Natural killer cell treated with Interleukin-12 subunit alpha and Interleukin-12 subunit beta and Interleukin-15 and Interleukin-18, amount 100 ng/mL, for 72 hours (primary cell): ENCODE results near the gene LCLAT1. TPM values are rescaled to one million over a fixed set of nuclear protein-coding genes. Genes with fewer than 3 reads are reported as not detected.

Source experiments
- ATAC-seq, 2 donors: fragments of 150-1000 bp; cut with Tn5 transposase in 1 of 2; sonication (Bioruptor Pico), chemical (Tn5 transposase) in 1 of 2; 2 replicates each; pipeline ENCODE4 v1.10.0; 2021
- DNase-seq: peaks from one replicate; pipeline ENCODE4 v3.0.0; 2022; ENCODE audit warnings: low spot score
- H3K27ac Mint-ChIP-seq, 2 donors: 1 replicate in 1 of 2; 2 replicates in 1 of 2; pipeline ENCODE4 v1.8.0; 2022; ENCODE audit warnings: mixed read lengths in 2 of 2, mild to moderate bottlenecking in 1 of 2, moderate library complexity in 1 of 2
- H3K27me3 Mint-ChIP-seq, 2 donors: 1 replicate in 1 of 2; 2 replicates in 1 of 2; pipeline ENCODE4 v1.8.0; 2022; ENCODE audit warnings: mixed read lengths in 2 of 2
- H3K36me3 Mint-ChIP-seq: one replicate; pipeline ENCODE4 v1.8.0; 2022; ENCODE audit warnings: mixed read lengths
- H3K4me1 Mint-ChIP-seq, 2 donors: 1 replicate in 1 of 2; 2 replicates in 1 of 2; pipeline ENCODE4 v1.8.0; 2022; ENCODE audit warnings: low read depth in 2 of 2, mixed read lengths in 2 of 2, mild to moderate bottlenecking in 1 of 2
- H3K4me3 Mint-ChIP-seq: one replicate; pipeline ENCODE4 v1.8.0; 2022; ENCODE audit warnings: mixed read lengths
- H3K9me3 Mint-ChIP-seq: 2 replicates; pipeline ENCODE4 v1.8.0; 2022; ENCODE audit warnings: mixed read lengths
- total RNA-seq, 2 donors: library from RNA; stranded (reverse); gene quantifications; one replicate each; pipeline ENCODE4 v1.2.3, GENCODE V29; 2022

The LCLAT1 gene
- total RNA-seq, 2 donors from 2014 or later: 25.5 to 33.1 TPM

DNA sequence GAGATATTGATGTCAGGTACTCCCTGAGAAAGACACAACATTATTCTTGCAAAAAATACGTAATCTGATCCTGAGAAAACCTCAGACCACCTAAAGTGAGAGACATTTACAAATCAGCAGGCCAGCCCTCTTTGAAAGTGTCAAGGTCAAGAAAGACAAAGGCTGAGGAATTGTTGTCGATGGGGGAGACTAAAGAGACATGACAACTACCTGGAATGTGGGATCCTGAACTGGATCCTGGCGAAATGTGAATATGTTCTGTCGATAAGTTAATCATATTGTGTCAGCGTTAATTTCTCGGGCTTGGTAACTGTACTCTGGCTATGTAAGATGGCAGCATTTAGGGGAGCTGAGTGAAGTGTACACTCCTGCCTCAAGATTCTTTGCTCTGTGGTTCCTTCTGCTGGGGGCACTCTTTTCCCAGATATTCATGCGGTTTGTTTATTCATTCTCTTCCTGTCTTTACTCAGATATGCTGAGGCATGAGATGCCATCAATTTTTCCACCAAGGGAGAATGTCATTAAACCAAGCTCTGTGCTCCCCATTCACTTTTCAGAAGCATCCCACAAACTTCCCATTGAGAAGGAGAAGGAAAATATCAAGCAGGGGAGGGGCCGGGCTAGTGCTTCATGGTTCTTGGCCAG is 205.3 kb downstream of the LCLAT1 start:
- Mint-ChIP-seq H3K4me1 (peaks cover 0 to 3% of the 10 kb centered on the region in 2 donors), H3K9me3 (no peaks in the 10 kb centered on the region), H3K27ac (no peak overlapping the region), H3K27me3 (no peaks in the 10 kb centered on the region), H3K4me3 (no peak overlapping the region), H3K36me3 (no peaks in the 10 kb centered on the region)
- no peak for ATAC-seq
- DNase-seq: no peak

DNA sequence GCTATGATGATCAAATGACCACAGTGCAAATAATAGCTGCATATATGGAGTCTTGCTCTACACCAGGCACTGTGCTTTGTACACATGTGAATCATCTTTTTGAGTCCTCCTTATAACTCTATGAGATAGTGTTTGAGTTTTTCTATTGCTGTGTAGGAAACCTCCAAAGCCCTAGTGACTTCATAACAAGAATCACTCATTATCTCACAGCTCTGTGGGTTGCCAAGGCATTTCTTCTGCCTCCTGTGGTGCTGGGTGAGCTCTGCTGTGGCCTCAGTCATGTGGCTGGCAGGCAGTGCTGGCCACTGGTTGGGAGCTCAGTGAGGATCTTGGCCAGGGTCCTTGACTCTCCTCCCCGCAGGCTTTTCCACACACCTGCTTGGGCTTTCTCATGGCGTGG is 206.8 kb downstream of the LCLAT1 start:
- ATAC-seq: no peak
- Mint-ChIP-seq H3K4me1 (peaks cover 0 to 3% of the 10 kb centered on the region in 2 donors), H3K9me3 (no peaks in the 10 kb centered on the region), H3K27me3 (no peaks in the 10 kb centered on the region), H3K4me3 (no peak overlapping the region), H3K36me3 (no peaks in the 10 kb centered on the region), H3K27ac (no peak overlapping the region)
- no peak for DNase-seq

DNA sequence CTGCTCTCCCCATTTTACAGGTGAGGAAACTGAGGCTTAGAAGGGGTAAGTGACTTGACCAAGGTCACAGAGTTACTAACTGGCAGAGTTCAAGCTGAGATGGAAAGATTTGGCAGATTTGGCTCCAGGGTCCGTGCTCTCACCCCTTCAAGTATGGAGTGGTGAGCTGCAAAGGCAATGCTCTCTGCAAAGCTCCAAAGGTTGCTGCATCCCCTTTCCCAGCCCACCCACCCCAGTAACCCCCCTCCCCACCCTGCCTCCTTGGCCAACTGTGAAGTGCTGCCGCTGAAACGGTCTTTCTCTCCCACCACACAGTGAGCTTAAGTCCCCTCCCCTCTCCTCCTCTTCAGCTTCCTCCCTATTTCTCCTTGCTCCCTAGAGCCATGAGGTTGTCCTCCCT is 207.4 kb downstream of the LCLAT1 start:
- ATAC-seq: no peak

DNA sequence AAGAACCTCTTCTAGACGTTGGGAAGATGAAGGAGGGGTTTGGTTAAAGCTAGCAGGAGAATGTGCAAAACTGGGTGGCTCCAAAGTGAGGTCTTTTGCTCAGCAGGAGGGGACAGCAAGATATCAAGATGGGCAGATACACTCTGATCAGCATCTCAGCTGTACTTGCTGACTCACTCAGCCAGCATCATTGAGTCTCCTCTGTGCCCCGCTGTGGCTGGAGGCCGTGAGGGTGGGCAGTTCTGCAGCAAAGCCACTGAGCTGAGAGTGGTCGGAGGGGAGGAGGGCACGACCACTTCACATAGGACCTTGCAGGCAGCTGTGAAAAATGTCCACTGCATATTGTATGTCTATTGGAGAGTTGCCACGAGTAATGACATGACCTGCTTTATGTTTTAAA is 208.2 kb downstream of the LCLAT1 start:
- Mint-ChIP-seq H3K4me3 (no peak overlapping the region), H3K4me1 (peaks cover 0 to 3% of the 10 kb centered on the region in 2 donors), H3K27me3 (peaks cover 4 to 8% of the 10 kb centered on the region in 2 donors), H3K36me3 (no peaks in the 10 kb centered on the region), H3K27ac (no peak overlapping the region), H3K9me3 (no peaks in the 10 kb centered on the region)
- no peak for ATAC-seq
- no peak for DNase-seq

More for the DNA sequence above, 207.4 kb downstream of the LCLAT1 start:
- Mint-ChIP-seq H3K36me3 (no peaks in the 10 kb centered on the region), H3K27me3 (peaks cover 0 to 2% of the 10 kb centered on the region in 2 donors), H3K4me1 (peaks cover 0 to 3% of the 10 kb centered on the region in 2 donors), H3K27ac (no peak overlapping the region), H3K9me3 (no peaks in the 10 kb centered on the region), H3K4me3 (no peak overlapping the region)
- no peak for DNase-seq

DNA sequence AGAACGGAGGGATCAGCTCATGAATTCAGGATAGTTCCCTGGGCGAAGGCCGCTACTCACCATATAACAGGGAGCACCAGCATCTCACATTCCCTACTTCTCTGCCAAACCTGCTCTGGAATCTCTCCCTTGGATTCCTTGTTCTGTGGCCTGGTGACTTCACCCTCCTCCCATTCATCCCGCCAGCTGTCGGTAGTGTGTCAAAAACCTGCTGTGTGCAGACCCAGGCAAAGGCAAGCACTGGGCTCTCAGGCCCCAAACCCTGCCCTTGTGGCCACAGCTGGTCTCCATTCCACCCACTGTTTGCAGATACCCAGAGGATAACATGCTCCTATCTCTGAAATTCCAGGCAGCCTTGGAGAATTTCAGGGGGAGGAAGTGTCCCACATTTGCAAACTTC is 208.6 kb downstream of the LCLAT1 start:
- no peak for ATAC-seq
- no peak overlapping the region for H3K4me3 Mint-ChIP-seq
- H3K27me3 Mint-ChIP-seq: peaks cover 4 to 8% of the 10 kb centered on the region in 2 donors

DNA sequence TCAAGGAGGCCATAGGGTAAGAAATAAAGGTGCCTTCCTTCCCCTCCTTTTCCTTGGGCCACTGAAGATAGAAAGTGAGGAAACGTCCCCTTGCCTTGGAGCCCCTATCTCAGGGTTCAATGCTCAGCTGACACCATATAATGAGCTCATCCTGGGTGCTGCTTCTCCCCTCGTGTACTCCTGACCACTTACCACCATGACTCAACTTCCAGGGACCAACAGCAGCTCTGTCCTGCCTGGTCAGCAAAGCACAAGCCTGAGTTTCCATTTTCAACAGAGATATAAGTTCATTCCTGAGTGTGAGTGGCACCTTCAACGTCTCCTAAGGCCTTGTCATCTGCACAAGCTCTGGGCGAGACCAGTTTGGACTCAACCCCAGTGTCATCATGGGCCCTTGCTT is 209.0 kb downstream of the LCLAT1 start:
- peak; percentile 30 to 43 for ATAC-seq
- Mint-ChIP-seq H3K9me3 (no peaks in the 10 kb centered on the region), H3K36me3 (no peaks in the 10 kb centered on the region), H3K4me3 (no peak overlapping the region), H3K4me1 (peaks cover 0 to 3% of the 10 kb centered on the region in 2 donors), H3K27ac (no peak overlapping the region), H3K27me3 (peaks cover 4 to 8% of the 10 kb centered on the region in 2 donors)
- DNase-seq: no peak

More for the DNA sequence above, 208.6 kb downstream of the LCLAT1 start:
- no peak for DNase-seq
- no peaks in the 10 kb centered on the region for H3K36me3 Mint-ChIP-seq
- peaks cover 0 to 3% of the 10 kb centered on the region in 2 donors for H3K4me1 Mint-ChIP-seq
- H3K27ac Mint-ChIP-seq: no peak overlapping the region
- no peaks in the 10 kb centered on the region for H3K9me3 Mint-ChIP-seq

DNA sequence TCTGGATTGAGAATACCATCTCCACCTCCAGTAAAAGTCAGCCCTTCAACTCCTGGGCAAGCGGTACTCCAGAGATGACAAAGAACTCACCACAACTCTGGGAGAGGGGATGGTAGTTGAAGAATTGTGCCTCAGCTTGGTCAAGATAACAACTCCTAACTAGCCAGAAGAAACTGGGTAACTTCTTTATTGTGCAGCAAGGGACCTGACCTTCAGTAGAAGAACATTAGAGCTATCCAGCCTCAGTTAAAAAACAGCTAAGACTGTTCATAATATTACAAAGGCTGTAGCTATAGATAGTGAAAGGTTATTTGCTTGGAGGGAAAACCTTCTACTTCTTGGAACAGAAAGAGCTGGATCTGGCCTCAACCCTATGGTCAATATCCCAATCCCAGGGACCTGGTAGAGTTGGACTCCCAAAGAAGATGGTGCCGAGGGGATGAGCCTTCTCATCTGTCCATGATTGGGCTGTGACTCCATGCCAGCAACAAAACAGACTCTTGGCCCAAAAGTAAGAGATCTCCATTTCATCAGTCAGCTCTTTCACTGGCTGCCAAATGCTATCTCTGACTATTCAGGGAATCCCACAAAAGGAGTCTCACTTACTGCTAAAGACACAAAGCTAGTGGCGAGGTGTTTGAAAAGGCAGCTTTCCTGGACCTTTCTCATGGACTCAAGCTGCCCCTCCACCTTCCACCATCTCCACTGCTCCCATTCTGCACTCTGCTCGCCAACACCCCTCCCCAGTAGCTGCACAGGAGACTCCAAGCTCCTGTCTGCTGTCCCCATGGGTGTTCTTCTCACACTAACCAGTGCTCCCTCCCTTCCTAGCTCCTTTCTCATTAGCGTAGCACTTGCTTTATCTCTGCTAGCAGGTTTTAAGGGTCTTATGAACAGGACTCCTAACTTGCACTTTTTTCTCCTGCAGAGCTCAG is 214.4 kb downstream of the LCLAT1 start:
- Mint-ChIP-seq H3K4me3 (no peak overlapping the region), H3K27ac (no peak overlapping the region), H3K27me3 (peaks cover 4 to 8% of the 10 kb centered on the region in 2 donors), H3K36me3 (no peaks in the 10 kb centered on the region), H3K9me3 (no peaks in the 10 kb centered on the region), H3K4me1 (peaks cover 0 to 1% of the 10 kb centered on the region in 2 donors)
- DNase-seq (no peak), ATAC-seq (no peak)

DNA sequence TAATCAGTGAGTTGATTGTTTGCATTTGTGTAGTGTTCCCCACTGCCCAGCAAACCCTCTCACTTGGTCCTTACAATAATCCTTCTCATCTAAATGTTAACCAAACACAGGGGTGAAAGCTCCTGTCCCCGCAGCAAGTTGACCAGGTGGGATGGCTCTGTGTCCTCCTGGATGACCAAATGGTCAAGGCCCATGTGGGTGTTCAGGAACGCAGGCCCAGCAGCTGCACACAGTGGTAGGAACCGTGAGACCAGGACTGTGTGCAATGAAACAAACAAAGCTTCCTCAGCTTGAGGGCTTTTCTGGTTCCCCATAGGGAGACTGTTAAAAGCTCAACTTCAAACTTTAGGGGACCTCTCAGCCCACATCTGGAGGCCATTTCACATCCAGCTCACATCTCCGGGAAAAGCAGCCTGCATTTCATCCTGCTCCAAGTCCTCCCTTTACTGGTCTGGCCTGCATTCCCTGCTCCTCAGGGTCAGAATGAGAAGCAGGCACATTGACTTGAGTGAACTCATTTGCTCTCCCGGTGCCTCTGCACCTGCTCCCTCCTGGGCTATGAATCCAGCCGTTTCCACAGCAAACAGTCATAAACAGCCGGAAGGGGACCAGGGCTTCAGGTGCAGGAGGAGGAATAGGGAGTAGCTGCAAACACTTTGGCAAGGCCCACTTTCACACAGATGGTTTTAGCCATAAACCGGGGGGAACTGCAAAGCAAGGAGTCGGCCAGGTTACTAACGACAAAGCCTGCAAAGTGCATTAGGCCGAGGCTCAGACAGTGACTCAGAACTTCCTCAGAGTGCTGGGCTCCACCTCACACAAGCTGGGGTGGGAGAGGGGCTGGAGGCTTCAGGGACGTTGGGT is 215.5 kb downstream of the LCLAT1 start:
- H3K27me3 Mint-ChIP-seq: peaks cover 4 to 8% of the 10 kb centered on the region in 2 donors
- ATAC-seq (no peak), DNase-seq (no peak)
- no peaks in the 10 kb centered on the region for H3K36me3 Mint-ChIP-seq
- H3K4me3 Mint-ChIP-seq: no peak overlapping the region
- no peak overlapping the region for H3K27ac Mint-ChIP-seq
- H3K9me3 Mint-ChIP-seq: no peaks in the 10 kb centered on the region
- peaks cover 0 to 4% of the 10 kb centered on the region in 2 donors for H3K4me1 Mint-ChIP-seq

DNA sequence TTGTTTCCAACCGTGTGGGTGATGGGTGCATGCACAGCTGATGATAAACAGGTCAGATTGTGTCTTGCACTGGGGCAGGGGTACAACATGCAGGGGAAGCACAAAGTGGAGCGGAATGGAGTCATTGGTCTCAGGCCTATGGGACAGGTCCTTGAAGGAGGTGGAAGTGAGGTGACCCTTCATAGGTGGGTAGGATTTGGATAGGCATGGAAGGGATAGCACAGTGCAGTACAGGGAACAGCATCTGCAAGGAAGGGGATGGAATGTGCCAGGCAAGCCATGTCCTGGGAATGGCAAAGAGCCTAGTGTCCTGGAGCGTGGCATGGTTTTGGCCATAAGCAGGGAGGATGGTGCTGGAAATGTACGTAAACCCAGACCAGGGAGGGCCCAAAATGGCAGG is 216.3 kb downstream of the LCLAT1 start:
- no peak for ATAC-seq
- Mint-ChIP-seq H3K9me3 (no peaks in the 10 kb centered on the region), H3K27ac (no peak overlapping the region), H3K4me1 (peaks cover 0 to 4% of the 10 kb centered on the region in 2 donors), H3K4me3 (no peak overlapping the region), H3K36me3 (no peaks in the 10 kb centered on the region), H3K27me3 (peaks cover 4 to 8% of the 10 kb centered on the region in 2 donors)
- DNase-seq: no peak

DNA sequence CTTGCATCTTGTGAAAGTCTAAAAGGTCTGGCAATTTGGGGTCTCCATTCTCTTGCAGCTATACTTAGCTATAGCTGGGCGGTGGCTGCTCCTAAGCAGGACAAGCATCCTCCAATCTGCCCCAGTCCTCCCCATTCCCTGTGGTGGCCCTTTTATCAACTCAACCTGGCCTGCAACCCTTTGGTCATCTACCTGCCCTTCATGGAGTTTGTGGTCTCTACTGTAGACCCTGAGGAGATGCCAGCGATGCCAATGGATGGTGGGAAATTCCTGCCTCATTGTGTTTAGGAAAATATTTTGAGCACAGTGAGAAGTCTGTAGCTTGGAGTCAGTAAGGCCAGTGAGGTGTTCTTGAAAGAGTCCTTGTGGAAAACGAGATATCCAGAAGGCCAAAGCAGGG is 216.8 kb downstream of the LCLAT1 start:
- H3K9me3 Mint-ChIP-seq: no peaks in the 10 kb centered on the region
- peaks cover 0 to 4% of the 10 kb centered on the region in 2 donors for H3K4me1 Mint-ChIP-seq
- H3K36me3 Mint-ChIP-seq: peaks cover 3% of the 10 kb centered on the region
- no peak overlapping the region for H3K4me3 Mint-ChIP-seq
- DNase-seq (no peak), ATAC-seq (no peak)
- no peak overlapping the region for H3K27ac Mint-ChIP-seq
- H3K27me3 Mint-ChIP-seq: peaks cover 4 to 11% of the 10 kb centered on the region in 2 donors

DNA sequence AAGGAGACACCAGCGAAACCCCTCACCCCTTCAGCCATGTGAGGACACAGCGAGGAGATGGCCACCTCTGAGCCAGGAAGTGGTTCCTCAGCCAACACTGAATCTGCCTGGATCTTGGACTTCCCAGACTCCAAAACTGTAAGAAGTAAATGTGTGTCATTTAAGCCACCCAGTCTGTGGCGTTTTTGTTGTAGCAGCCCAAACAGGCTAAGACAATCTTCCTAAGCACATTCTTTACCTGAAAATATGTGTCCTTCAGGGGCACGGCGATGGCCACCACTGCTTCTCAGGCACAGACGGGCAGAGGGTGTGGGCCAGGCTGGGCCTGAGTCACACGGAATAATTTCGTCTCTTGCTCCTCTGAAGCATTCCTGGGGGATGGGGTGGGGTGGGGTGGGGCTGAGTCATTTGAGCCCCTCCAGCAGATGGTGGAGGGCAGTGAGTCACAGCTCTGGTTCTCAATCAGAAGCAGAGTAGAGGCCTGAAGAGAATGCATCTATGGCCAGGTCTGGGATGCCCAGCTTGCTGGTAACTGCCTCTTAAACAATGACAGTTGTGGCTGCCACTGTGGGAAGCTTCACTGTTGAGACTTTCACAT is 217.8 kb downstream of the LCLAT1 start:
- peaks cover 0 to 4% of the 10 kb centered on the region in 2 donors for H3K4me1 Mint-ChIP-seq
- peak in 1 of 2 donors; percentile 71 for ATAC-seq
- H3K9me3 Mint-ChIP-seq: peaks cover 5% of the 10 kb centered on the region
- no peak overlapping the region for H3K4me3 Mint-ChIP-seq
- H3K27ac Mint-ChIP-seq: no peak overlapping the region
- peaks cover 13% of the 10 kb centered on the region for H3K36me3 Mint-ChIP-seq
- no peak for DNase-seq
- peaks cover 6 to 16% of the 10 kb centered on the region in 2 donors for H3K27me3 Mint-ChIP-seq

DNA sequence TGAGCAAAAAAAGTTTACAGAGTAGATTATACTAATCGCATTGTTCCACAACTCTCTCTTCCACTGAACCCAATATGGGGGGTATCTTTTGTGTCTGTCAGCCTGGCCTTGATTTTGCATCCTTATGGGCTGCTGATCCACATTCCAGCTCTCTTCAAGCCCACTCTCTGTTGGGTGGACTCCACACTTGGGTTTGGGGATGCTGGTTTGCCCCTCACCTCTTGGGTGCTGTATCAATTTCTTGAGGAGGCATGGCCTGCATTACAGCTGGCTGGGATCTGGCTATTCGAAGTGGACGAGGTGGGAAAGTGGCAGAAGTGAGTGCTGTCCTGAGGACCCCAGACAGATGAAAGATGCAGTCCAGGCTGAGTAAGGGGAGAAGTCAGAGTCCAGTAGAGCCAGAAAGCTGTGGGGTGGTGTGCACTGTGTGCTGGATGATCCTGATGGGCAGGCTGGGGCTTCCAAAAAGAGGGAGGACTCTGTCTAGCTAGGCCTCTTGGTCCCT is 218.8 kb downstream of the LCLAT1 start:
- H3K36me3 Mint-ChIP-seq: peaks cover 20% of the 10 kb centered on the region
- DNase-seq (no peak), ATAC-seq (no peak)
- no peak overlapping the region for H3K27ac Mint-ChIP-seq
- peaks cover 10% of the 10 kb centered on the region for H3K9me3 Mint-ChIP-seq
- H3K27me3 Mint-ChIP-seq: peaks cover 9 to 20% of the 10 kb centered on the region in 2 donors
- H3K4me3 Mint-ChIP-seq: no peak overlapping the region
- H3K4me1 Mint-ChIP-seq: peaks cover 0 to 4% of the 10 kb centered on the region in 2 donors
